HG02678 (cell line): Measurements from ENCODE around the gene CBY2.
"Not testable (repeated sequence)": the region's sequence is repeated elsewhere in the genome, so short reads cannot be mapped to it uniquely, and the experiment has no call there.

ENCODE experiments used
- ATAC-seq: cut with Tn5 transposase; IDR thresholded peaks from one replicate; pipeline ENCODE4 v1.9.1; 2021; ENCODE audit warnings: mild to moderate bottlenecking, moderate library complexity; ENCODE audit not compliant: unreplicated experiment

The CBY2 gene

GRCh38 chr13:45702088-45702487 is at the start of gene CBY2:
Gene CBY2, plus strand, starts transcription at chr13:45702320. Its CDS starts 71 bp downstream, at chr13:45702391.
- ATAC-seq: no peak

DNA sequence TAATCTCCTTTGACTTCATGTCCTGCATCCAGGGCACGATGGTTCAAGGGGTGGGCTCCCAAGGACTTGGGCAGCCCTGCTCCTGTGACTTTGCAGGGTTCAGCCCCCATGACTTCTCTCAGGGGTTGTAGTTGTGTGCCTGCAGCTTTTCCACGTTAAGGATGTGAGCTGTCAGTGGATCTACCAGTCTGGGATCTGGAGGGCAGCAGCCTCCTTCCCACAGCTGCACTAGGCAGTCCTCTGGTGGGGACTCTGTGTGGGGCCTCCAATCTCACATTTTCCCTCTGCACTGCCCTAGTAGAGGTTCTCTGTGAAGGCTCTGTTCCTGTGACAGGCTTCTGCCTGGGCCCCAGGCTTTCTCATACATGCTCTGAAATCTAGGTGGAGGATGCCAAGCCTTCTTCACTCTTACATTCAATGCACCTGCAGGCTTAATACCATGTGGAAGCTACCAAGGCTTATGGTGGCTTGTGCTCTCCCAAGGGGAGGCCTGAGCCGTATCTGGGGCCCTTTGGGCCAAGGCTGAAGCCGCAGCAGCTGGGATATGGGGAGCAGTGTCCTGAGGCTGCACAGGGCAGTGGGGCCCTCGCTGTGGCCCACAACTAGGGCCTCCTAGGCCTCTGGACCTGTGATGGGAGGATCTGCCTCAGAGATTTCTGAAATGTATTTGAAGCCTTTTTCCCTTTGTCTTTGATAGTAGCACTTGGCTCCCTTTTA is 47.3 kb upstream of the CBY2 start:
- ATAC-seq: no peak

DNA sequence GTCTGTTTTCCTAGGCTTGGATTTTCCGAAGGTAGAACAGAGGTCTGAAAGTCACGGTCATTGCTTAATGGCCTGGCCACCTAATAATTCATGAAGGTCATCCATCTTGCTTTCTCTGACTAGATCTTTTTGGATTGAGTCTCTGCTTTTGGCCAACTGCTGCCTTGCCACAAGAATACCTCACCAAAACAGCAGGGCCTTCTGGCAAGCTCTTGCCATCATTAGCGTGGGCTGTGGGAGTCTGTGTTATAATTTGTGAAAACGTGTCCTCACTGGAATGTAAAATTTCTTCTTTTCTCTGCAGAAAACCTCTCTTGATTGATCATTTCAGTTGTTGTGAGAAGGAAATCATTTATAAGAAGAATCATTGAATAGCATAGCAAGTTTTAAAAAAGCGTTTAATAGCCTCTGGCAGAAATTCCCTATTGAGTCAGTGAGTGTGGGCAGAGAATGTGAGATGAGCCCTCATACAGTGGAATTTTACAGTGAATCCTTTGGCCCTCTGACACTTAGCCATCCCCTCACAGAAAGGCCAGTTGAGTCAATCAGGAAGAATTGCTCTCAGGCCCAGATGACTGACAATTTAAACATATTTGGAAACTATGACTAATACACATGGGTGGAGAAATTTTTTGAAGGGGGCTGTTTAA is 43.4 kb upstream of the CBY2 start:
- no peak for ATAC-seq

- ATAC-seq: no peak
Observed at GRCh38 chr13:45659536-45659935, 42.6 kb upstream of the CBY2 start.

DNA sequence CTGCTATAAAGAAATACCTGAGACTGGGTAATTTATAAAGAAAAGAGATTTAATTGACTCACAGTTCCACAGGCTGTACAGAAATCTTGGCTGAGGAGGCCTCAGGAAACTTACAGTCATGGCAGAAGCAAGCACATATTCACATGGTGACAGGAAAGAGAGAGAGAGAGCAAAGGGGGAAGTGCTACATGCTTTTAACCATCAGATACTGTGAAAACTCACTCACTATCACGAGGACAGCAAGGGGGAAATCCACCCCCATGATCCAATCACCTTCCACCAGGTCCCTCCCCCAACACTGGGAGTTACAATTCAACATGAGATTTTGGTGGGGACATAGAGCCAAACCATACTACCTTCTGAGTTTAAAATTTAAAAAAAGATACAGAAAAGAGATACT is 41.7 kb upstream of the CBY2 start:
- ATAC-seq: not testable (repeated sequence)

DNA sequence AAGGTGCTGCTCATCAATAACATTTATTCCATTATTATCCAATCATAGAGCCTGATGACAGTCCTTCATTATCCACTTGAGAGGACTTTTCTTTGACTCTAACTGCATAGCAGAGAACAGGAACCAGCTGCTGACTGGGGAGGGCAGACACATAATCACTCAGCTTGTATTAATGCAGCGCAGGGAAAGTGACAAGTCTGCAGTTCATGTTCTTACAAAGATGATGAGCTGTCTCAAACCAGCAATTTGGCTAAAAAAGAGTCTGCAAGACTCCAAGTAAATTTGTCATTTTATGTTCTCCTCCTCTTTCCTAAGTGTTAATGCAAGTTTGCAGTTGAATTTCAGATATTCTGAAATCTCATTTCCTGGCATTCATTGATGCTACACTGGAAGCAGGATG is 40.0 kb upstream of the CBY2 start:
- no peak for ATAC-seq

- ATAC-seq: not testable (repeated sequence)
Observed at GRCh38 chr13:45662903-45663302, 39.2 kb upstream of the CBY2 start.

DNA sequence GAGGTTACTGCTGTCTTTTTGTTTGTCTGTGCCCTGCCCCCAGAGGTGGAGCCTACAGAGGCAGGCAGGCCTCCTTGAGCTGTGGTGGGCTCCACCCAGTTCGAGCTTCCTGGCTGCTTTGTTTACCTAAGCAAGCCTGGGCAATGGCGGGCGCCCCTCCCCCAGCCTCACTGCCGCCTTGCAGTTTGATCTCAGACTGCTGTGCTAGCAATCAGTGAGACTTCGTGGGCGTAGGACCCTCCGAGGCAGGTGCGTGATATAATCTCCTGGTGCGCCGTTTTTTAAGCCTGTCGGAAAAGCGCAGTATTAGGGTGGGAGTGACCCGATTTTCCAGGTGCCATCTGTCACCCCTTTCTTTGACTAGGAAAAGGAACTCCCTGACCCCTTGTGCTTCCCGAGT is 32.5 kb upstream of the CBY2 start:
- not testable (repeated sequence) for ATAC-seq

DNA sequence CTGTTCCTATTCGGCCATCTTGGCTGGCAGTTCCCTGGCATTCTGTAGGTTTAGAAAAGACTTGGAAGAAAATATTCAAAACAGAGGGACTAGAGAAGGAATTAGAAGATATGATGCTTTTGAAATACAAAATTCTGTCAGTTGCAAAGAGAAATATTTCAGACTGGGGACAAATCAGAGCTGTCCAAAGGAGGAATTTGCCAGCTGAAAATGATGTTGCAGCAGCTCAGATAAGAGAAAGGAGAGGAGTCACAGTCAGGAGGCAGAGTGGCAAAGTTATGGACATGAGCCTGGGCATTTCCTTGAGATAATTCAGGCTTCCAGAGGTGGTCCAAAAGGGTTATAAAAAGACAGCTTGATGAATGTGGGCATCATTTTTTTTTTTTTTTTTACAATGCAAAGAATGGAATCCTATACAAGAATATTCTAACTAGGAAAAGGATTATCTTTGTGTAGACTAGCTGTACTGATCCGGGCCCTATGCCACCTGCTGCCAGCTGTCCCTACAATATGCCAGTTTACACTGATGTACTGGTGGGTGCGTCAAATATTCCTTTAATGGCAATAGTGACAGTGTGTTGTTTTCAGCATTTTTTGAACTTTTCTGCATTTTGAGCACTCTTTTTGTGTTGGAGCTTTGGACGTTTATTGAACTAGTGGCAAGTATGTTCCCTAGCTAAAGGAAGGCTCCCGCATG is 31.8 kb upstream of the CBY2 start:
- no peak for ATAC-seq

DNA sequence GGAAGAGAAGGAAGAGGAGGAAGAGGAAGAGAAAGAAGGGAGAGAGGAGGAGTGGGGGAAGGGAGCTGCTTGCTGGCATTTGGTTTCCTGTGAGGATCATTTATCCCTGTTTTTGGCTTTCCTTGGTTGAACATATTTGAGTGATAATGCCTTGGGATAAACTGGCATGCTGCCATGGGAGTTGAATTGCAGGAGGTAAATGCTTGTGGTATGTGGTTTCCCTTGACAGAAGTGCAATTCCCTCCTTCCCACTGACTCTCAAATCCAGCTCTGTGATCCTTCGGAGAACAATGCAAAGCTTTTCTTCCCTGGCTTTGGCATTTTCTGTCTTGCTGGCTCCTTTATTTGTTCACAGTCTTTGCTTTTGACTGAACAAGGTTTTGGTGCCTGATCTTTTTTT is 27.2 kb upstream of the CBY2 start:
- ATAC-seq: no peak

DNA sequence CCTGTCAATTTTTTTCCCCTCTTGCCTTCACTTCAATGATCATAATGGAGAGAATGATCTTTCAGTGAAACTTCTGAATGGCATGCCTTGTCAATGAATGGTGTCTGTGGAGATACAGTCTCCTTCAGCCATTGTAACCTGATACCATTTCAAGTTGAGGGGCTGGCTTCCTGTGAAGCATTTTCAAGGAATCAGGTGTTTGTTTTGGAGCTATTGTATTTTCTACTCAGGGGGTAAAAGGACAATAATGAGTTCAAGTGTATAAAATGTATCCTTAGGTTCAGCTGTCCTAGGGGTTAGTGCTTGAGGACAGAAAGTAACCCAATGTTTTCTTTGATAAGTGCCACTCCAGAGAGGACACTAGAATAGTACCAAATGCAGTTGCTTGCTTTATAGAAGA is 23.8 kb upstream of the CBY2 start:
- no peak for ATAC-seq

DNA sequence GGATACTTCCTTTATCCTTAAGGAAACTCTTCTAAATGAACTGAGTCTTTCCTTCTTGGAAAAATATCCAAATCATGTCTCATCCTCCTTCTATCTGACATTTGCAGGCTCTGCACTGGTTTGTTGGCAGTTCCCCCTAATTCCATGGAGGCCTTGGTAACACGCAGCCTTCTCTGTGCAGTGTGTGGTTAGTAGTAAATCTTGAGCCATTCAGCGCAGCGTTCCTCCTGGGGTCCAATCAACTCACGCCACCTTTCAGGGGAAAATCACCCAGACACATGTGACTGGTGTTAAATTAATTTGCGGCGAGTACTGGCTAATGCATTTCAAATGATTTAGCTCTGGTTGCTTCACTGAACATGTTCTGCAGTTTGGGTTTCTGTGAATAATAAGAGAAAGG is 21.0 kb upstream of the CBY2 start:
- no peak for ATAC-seq

- no peak for ATAC-seq
Observed at GRCh38 chr13:45682494-45683008, 19.6 kb upstream of the CBY2 start.

GRCh38 chr13:45683701-45684100 is 18.4 kb upstream of the CBY2 start:
- no peak for ATAC-seq

DNA sequence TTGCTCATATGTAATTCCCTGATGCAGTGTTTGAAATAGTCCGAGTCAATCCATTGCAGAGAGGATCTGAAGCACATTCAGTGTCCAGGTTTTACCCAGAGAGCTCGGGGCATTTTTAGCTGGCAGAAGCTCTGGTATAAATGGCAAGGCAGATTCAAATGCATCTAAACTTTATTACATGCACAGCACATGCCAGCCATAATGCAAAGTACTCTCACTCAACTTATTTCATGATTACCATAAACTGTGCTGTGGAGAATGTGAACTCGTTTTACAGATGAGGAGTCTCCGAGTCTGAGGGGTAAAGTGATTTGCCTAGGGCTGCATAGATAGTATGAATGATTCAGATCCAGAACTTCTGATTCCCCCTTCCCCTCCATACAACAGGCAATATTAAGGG is 13.5 kb upstream of the CBY2 start:
- no peak for ATAC-seq

DNA sequence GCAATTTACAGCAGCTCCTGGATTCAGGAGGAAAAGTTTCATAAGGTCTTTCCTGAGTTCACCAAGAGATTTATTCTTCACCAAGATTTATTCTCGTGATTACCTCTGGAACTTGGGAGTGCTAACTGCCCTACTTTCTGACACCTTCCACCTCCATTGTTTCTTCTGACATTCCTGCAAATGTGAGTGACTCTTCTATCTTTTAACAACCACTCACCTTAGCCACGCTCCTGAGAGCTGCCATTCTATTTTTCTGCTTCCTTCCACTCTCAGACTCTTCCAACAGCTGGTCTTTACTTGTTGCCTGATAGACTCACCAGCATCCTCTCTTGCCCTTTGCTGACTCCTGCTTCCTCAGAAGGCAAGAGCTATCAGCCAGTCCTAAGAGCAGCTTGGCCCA is 11.5 kb upstream of the CBY2 start:
- no peak for ATAC-seq

GRCh38 chr13:45691251-45691650 is 10.9 kb upstream of the CBY2 start:
- no peak for ATAC-seq

DNA sequence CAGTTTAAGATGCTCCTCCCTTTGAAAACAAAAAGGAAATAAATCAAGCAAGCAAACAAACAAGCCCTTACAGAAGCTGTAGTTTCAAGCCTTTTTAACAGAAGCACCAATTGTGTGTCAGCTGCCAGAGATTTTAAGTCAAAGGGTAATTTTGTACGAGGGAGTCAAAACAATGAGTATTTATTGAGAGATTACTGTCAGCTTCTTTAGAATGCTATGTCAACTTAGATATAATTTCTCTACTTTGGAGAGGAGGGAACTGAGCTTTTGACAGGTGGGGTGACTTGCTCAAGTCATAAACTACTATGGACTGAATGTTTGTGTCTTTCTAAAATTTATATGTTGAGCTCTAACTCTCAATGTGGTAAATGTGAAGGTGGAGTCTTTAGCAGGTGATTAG is 10.5 kb upstream of the CBY2 start:
- ATAC-seq: no peak

- ATAC-seq: peak; percentile 54
Observed at GRCh38 chr13:45695198-45695730, 6.9 kb upstream of the CBY2 start.

DNA sequence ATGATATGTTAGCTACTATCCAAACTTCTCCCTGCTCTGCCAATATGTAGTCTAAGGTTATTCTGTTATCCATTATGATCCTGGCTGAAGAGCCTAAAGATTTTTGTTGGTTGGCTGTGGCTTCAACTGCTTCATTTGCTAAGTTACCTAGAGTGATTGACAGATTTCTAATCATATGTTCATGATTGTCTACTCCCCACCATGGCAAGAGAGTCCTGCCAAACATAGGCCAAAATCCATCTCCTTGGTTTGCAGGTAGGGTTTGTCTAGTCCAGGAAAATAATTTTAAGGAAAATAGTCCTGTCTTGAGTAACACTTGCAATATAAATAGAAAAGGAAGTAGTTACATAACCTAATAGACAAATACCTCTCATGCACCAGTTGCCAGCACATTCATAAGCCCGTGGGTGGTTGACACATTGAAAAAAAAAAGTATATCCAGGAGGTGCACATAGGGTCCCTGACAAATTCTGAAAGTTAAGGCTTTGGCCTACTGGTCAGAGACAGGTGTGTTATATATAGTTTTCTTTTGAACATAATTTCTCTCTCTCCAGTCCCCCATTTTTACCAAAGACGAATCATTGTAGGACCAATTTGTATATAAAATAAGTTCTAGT is 5.4 kb upstream of the CBY2 start:
- ATAC-seq: peak; percentile 42
